SIG-M5 treated with dmso at 0.1 percent for 504 hours (cell line): ENCODE measurements around the gene RBAK.
"Not testable (repeated sequence)": the region's sequence is repeated elsewhere in the genome, so short reads cannot be mapped to it uniquely, and the experiment has no call there.

Experiments used
- DNase-seq: peaks from one replicate; lab custom pipeline; 2025; ENCODE audit not compliant: unreplicated experiment; lab: John Stamatoyannopoulos, UW

Gene RBAK

GRCh38 chr7:5050676-5051075 lies 5.0 kb downstream of the RBAK start:
- DNase-seq, result peak; percentile 33

- DNase-seq, result not testable (repeated sequence)
These were observed 6.1 kb downstream of the RBAK start for GRCh38 chr7:5051731-5052130.

GRCh38 chr7:5053175-5053574 lies 7.5 kb downstream of the RBAK start:
- no peak for DNase-seq

GRCh38 chr7:5063698-5064097 lies 18.0 kb downstream of the RBAK start:
- DNase-seq, result no peak

- no peak for DNase-seq
These were observed 18.9 kb downstream of the RBAK start for GRCh38 chr7:5064391-5065106.

- DNase-seq, result no peak
These were observed 19.4 kb downstream of the RBAK start for GRCh38 chr7:5065107-5065407.

GRCh38 chr7:5068521-5068920 lies 22.9 kb downstream of the RBAK start:
- no peak for DNase-seq

- DNase-seq, result no peak
These were observed 24.5 kb downstream of the RBAK start for GRCh38 chr7:5070206-5070605.

- not testable (repeated sequence) for DNase-seq
These were observed 29.5 kb downstream of the RBAK start for GRCh38 chr7:5075187-5075586.

GRCh38 chr7:5077740-5078139 lies 32.1 kb downstream of the RBAK start:
- no peak for DNase-seq

- DNase-seq, result no peak
These were observed 37.1 kb downstream of the RBAK start for GRCh38 chr7:5082806-5083205.

GRCh38 chr7:5083311-5083711 lies 37.7 kb downstream of the RBAK start:
- no peak for DNase-seq

- no peak for DNase-seq
These were observed 40.6 kb downstream of the RBAK start for GRCh38 chr7:5086256-5086655.

GRCh38 chr7:5088228-5088833 lies 42.7 kb downstream of the RBAK start:
- peak; percentile 35 for DNase-seq

- peak; percentile 38 for DNase-seq
These were observed 43.2 kb downstream of the RBAK start for GRCh38 chr7:5088906-5089305.

GRCh38 chr7:5093948-5094347 lies 48.3 kb downstream of the RBAK start:
- no peak for DNase-seq

GRCh38 chr7:5094641-5095040 lies 49.0 kb downstream of the RBAK start:
- DNase-seq, result no peak

GRCh38 chr7:5116359-5116758 lies 70.7 kb downstream of the RBAK start:
- DNase-seq, result no peak

GRCh38 chr7:5117095-5117970 lies 71.7 kb downstream of the RBAK start:
- DNase-seq, result no peak
